Measurements from ENCODE around the gene FBXL2.
"Not testable (repeated sequence)": the region's sequence is repeated elsewhere in the genome, so short reads cannot be mapped to it uniquely, and the experiment has no call there.

The FBXL2 gene

DNA sequence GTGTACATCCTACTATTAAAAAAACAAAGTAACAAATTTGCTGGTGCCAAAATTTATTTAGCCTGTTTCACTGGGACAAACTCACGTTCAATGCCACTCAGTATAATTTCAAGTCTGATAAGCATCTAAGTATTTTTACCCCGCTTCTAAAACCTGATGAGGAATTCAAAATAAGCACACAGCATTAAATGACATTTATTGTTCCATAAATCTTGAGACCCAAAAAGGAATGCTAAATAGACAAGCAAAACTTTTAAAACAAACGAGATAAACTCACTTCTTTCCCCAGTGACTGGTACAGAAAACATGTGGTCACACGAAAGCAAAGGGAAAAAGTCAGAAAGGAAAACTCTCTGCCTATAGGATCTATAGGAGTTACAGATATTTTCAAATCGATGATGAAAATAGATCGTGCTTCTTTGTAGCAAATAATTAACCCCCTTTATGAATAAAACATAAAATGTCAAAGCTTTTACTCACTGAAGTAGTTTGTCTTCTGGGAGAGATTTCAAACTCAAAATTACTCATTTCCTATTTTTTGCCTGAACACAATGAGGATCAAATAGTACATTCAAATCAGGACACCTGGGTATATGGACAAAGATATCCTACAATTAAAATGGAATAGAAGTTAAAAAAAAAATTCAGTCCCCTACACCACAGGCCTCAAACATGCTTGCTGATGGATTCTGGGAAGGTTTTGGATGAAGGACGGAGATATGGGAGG, 111.3 kb downstream of the FBXL2 start:
- no peak for DNase-seq

DNA sequence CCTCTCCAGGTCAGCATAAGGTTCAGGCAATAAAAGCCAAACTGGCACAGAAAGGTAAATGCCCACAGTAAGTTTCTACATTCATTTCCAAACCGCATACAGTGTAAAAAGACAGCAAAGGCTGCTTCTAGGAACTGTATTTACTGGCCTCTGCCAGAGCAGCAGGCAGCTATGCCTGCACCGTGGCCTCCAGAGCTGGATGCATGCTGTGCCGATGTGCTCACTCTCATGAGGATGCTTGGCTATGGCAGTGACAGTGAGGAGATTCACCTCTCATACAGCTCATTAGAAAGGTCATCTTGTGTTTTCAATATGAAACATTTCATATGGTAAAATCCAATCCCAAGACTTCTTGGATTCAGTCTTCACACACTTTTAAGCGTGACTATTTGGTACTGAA, 112.7 kb downstream of the FBXL2 start:
- DNase-seq = no peak

DNA sequence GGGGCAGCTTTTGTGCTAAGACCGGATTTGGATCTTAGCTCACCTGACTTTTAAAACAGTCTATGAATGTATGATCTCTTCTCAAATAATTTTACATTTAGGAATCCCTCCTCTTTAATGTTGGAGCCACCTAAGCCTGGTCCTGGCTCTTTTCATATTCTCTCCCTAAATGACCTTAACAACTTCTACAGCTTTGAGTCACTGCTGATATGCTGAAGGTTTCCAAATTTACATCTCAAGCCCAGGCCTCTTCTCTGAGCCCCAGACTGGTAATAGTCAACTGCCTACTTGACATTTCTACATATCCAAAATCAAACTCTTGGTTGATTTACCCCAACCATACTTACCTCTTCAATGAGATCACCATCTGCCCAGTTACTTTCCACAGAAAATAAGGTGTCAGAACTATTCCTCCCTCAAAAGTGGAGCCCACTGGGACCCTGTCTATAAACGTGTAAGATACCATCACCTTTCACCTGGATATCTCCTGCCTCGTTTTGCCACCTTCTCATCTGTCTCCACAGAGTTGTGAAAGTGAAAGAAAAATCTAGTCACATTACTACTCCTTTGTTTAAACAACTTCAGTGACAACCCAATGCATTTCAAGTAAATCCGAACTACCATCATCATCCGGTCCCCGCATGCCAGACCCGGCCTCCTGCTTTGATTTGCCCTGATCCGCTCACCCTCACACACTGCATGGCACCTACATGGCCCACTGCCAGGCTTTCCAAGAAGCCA, 114.2 kb downstream of the FBXL2 start:
- no peak for DNase-seq

DNA sequence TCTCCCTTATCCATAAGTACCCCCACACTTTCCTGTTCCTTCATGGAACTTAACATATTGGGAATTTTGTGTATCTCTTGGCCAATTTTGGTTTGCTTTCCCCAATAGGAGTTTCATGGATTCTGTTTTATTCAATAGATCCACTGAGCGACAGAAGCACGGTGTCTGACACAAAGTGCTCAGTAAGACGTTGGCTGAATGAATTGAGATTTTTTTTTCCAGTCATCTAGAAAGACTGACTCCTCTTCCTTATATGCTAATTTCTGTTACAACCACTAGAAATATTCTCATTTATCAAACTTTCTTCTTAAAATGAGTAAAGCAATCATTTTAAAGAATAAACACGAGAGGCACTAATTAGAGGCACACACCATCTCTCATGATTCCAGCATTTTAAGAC, 114.9 kb downstream of the FBXL2 start:
- no peak for DNase-seq

DNA sequence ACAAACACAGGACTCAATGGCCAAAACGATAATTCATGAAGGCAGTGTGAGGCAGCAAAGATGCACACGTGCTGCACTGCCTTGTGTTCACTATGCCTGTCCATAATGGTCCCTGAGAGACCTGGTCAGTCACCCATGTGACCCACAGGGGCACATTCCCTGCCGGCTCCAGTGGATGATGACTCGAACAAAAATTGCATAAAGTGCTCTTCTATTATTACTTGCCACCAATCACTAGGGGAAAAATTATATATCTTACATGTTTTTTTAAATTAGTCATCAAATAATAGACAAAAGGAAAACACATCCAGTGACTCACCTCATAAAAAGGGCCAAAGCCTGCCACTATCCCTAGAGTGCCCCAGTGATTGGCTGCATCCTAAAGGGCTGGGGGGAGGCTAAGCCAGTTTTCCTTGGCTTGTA, 115.5 kb downstream of the FBXL2 start:
- DNase-seq = no peak

DNA sequence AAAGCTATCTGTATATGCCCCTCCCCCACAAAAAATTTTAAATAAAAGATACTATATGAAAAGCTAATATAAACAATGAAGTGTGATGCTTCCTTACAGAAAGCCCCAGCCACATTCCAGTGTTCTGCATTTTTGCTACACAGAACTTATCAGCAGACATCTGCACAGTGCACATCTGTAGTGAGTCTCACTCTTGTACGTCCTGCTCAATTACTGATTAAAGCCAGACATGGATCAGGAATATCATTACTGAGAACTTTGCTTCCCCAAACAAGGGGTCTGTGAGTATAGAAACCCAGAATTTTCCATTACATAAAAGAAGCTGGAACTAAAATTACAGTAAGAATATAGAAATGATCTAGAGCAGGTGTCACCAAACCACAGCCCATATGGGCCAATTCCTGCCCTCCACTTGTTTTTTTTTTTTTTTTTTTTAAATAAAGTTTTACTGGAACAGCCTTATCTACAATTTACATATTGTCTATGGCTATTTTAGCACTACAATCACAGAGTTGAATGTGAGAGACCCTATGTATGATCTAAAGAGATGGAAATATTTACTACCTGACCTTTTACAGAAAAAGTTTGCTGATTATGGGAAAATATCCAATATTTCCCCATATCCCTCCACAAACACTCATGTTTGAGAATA, 117.3 kb downstream of the FBXL2 start:
- DNase-seq = no peak

DNA sequence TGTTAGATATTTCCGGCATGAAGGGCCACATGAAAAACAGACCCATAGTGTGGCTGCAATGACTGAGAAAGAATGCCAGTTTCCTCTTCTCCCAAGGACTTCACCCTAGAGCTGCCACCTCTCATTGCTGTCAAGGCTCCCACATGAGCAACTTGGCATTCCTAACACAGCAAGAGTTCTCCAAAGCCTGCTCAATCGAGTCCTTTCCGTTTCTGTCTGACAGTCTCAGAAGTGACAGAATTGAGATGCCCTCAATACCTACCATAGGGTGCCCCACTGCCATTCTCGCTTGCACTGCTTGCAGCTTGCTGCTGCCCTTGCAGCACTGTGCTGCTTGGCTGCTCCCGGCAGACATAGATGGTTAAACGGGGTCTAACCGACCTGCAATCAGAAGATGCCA, 118.7 kb downstream of the FBXL2 start:
- DNase-seq = no peak

DNA sequence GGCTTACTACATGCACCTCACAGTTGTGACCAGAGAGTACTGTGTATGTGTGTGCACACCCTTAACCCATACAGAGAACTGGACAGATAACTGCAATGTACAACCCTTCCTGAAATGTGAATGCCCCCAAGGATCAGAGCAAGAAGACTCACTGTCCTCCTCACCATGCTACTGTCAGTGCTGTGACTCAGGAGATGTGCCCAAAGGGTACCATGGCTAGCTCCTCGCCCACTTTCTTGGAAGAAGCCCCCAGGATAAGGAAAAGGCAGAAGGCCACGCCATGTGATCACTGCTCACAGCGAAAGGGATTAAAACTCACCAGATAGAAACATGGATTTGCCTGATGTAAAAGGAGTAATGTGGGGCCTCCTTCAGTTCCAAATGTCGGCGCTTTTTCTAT, 121.2 kb downstream of the FBXL2 start:
- DNase-seq = no peak

DNA sequence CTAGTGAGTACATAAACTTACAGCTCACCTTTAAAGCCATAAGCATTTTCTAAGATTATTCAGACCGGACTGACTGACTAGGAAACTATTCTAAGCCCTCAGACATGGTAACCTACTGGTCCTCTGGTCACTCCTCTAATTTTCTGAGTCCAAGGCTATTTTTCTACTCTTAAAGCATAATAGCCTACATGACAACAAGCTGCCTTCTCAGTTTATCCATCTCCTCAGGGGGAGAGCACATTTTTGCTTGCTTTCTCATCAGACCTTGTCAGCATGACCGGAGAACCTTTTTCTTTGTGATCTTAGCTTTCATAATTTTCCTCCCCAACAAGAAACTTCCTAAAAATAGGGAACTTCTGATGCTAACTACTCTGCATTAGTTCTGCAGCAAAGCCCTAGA, 124.5 kb downstream of the FBXL2 start:
- DNase-seq = no peak

DNA sequence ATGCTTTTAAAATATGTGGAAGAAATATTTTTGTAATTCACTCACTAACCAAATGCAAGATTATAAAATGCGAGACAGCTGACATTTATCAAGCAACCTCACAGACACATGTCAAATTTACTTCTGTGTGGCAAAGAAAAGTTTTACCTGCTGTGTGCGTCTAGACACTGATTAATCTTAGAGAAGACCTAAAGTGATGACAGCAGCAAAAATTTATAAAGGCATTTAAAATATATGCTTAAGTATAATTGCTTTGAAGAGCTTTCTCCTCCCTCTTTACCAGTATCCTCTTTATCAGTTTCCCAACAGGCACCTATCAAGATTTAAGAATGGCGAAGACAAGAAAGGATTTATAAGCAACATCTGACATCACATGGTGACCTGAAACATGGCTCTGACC, 125.7 kb downstream of the FBXL2 start:
- DNase-seq = no peak

DNA sequence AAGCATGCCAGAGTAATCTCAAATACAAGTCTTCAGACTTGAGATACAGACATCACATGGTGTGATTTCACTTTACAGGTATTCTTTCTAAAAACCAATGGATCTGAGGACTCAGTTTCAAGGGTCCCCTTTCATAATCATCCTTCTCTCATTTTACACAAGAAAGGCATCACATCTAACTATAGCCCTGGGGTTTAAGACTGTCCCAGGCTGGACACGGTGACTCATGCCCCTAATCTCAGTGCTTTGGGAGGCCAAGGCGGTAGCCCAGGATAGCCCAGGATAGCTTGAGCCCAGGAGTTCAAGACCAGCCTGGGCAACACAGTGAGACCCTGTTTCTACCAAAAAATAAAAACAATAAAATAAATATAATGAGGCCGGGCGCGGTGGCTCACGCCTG, 126.5 kb downstream of the FBXL2 start:
- no peak for DNase-seq

DNA sequence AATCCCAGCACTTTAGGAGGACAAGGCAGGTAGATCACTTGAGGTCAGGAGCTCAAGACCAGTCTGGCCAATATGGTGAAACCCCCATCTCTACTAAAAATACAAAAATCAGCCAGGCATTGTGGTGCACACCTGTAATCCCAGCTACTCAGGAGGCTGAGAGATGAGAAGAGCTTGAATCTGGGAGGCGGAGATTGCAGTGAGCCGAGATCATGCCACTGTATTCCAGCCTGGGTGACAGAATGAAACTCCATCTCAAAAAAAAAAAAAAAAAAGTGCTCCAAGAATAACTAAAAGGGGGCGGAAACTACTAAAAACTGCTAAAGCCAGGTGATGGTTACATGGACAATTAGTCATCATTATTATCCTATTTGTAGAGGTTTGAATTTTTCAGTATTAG, 133.6 kb downstream of the FBXL2 start:
- not testable (repeated sequence) for DNase-seq

DNA sequence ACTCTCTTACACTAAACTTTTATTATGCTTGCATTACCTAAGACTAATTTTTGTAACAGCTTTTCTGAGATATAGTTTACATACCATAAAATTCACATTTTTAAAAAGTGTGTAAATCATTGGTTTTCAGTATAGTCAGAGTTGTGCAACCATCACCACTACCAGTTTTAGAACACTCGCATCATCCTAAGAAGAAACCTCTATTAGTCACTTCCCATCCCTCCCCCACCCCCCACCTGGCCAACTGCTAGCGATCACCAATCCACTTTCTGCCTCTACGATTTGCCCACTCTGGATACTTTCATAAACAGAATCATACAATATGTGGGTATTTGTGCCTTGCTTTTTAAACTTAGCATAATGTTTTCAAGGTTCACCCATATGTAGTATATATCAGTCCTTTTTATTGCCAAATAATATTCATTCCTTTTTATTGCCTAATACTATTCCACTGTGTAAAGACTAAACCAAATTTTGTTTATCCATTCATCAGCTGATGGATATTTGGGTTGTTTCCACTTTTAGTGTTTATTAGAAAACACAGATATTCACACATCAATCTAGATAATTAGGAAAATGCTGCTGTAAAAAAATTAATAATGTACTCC, 139.9 kb downstream of the FBXL2 start:
- no peak for DNase-seq

DNA sequence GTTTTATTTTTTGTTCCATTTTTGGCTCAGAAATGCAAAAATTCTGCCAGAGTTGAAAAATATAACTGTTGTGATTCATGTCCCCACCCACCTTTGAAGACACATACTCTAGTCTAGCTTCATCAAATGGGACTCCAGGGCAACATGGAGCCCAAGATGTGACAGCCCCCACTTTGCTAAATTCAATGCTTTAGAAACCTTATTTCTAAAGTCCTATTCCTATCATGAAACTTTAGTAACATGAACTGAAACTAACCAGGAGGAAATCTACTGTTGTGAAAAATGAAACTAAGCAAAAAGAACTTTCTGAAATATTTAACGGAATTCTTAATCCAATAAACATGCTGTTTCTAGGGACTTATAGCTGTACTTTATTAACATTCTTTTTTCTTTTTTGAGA, 142.7 kb downstream of the FBXL2 start:
- DNase-seq = no peak

DNA sequence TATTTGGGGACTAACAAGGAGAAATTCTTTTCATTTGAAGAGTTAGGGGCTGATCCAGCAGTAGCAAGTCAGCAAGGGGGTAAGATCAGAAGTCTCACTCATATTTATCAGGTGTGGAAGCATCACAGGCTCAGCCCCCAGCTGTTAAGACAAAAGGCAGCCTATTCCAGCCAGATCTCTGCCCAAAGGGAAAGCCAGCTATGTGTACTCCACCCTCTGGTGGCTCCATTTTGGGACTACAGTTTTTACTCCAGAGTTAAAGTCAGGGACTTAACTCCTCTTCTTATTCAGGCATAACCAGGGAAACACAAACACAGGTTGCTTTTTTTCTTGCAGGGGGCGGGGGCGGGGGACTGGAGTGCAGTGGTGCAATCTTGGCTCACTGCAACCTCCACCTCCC, 143.7 kb downstream of the FBXL2 start:
- no peak for DNase-seq

DNA sequence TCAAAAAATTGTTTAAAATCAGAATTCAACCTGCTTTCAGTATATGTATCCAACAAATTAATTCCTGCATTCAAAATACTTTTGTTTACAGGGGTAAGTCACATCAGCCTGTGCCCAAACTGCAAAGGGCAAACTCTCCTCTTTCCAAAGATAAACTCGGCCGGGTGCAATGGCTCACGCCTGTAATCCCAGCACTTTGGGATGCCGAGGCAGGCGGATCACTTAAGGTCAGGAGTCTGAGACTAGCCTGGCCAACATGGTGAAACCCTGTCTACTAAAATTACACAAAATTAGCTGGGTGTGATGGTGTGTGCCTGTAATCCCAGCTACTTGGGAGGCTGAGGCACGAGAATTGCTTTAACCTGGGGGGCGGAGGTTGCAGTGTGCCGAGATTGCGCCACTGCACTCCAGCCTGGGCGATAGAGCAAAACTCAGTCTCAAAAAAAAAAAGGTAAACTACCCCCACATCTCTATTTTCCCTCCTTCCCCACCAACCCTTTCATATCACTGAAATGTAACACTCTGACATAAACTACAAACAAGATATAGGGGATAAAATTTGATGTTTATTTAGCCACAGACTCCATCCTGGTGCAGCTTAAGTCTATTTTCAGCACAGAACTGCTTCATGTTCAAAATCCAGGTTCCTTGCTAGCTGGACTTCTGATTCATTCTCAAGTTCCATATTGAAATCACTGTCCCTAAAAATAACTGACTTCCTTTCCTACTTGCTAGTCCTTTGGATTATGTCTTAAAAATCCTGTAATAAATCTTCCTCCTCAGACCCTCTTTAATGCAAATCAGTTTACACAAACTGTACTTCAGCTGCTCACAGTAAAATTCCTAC, 147.6 kb downstream of the FBXL2 start:
- no peak for DNase-seq

DNA sequence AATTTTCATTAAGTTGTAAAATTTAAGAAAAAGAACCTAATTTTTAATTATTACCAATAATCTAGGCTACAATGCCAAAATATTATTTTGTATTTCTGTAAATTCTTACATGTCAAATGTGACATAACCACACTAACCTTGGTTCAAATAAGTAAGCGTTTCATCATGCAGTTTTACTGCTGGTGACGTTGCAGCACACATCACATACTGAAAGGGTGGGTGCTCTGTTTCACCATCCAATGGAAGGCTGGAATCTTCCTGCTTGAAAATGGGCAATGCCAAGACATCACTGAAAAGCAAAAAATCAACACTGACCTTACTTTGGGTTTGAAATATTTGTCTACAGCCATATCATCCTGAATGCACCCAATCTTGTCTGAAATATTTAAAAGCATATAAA, 148.2 kb downstream of the FBXL2 start:
- no peak for DNase-seq

DNA sequence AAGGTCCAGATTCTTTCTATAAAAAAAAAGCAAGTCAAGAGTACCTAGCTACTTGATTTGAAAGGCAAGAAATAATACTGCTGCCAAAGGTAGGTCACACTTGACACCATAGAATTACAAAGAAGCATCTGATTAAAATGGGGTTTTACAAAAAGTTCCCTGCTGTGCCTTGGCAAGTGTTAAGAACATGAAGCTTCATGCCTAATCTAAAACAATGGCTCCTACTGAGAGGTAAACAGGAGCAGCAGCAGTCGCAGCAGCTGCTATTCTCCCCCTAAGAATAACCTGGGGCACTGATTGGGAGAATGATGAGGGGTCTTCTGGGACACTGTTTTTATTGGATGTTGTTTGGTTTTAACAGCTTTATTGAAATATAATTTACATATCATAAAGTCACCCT, 148.8 kb downstream of the FBXL2 start:
- no peak for DNase-seq

DNA sequence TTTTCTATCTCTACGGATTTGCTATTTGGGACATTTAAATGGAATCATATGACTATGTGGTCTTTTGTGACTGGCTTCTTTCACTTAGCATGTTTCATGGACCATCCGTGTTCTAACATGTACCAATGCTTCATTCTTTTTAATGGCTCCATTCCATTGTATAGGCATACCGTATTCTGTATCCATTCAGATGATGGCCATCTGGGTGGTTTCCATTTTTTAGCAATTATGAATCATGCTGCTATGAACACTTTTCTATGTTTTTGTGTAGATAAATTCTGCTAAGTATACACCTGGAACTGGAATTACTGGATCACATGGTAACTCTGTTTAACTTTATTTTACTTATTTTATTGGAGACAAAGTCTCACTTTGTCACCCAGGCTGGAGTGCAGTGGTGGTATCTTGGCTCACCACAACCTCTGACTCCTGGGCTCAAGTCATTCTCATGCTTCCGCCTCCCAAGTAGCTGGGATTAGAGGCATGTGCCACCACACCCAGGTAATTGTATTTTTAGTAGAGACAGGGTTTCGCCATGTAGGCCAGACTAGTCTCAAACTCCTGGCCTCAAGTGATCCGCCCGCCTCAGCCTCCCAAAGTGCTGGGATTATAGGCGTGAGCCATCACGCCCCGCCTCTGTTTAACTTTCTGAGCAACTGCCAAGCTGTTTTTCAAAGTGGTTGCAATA, 149.5 kb downstream of the FBXL2 start:
- no peak for DNase-seq

DNA sequence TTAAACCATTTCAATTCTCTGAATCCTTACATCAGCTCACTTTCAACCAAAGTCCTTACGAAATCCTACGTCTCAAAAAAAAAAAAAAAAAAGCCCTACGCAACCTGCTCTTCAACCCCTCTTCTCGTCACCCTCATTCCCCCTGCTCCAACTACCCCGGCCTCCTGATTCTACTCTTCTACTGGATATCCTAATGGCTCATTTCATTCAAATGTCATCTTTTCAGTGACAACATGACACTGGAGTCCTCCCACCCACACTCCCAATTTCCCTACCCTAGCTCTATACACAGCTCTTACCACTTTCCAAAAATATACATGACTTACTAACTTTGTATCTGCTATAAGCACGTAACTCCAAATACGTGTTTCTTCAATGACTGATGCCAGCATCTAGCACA, 151.5 kb downstream of the FBXL2 start:
- DNase-seq = no peak

DNA sequence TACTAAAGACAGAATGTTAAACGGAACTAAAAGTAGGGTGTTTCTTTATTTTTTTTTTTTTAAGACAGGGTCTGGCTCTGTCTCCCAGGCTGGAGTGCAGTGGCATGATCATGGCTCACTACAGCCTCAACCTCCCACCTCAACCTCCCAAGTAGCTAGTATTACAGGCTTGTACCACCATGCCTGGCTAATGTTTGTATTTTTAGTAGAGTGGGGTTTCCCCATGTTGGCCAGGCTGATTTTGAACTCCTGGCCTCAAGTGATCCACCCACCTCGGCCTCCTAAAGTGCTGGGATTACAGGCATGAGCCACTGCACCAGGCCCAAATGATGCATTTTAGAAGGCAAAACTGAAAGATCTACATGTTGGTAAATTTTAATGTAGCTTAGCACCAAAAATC, 152.1 kb downstream of the FBXL2 start:
- not testable (repeated sequence) for DNase-seq

DNA sequence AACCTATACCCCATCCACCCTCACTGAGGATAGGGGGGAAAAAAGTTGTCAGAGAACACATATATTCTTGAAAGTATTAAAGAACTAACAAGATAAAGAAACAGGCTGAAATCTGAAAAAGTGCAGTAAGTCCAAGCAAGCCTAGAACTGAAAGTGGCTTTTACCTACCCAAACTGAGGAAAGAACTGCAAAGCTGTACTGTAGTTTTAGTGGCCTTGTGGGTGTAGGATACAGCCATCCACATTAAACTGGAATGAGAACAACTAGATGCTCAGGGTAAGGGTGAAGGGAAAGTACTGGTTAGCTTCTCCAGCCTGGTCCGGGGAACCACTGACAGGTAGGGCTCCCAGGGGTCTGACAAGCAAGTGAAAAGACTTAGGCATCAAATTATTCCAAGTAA, 152.8 kb downstream of the FBXL2 start:
- DNase-seq = no peak

Measured in activated T-cell treated with anti-CD3 and anti-CD28 coated beads for 4 hours (primary cell).